SK-N-SH treated with all-trans-retinoic acid at 6 μM for 48 hours (cell line): ENCODE measurements around the gene LCORL.

ENCODE experiments used
- ATAC-seq: fragments of 200-7000 bp; cut with Tn5 transposase; 3 replicates; pipeline ENCODE4 v1.9.1; 2020; ENCODE audit warnings: mild to moderate bottlenecking, moderate library complexity
- ARNTL ChIP-seq: fragments of 450-650 bp; formaldehyde crosslinking; IDR thresholded peaks from 2 replicates; pipeline ENCODE4 v1.5.0; 2020; ENCODE audit warnings: low read depth, mild to moderate bottlenecking, moderate library complexity, borderline replicate concordance
- BACH2 ChIP-seq: fragments of 250-450 bp; sonication (Bioruptor Pico); IDR thresholded peaks from 2 replicates; pipeline ENCODE4 v1.9.0; 2021; ENCODE audit warnings: mild to moderate bottlenecking, borderline replicate concordance
- CSDC2 ChIP-seq: fragments of 250-450 bp; sonication (Bioruptor Pico); IDR thresholded peaks from 2 replicates; pipeline ENCODE4 v1.5.0; 2020; ENCODE audit warnings: mild to moderate bottlenecking, moderate library complexity
- ESRRG ChIP-seq: fragments of 250-450 bp; sonication (Bioruptor Pico); IDR thresholded peaks from 2 replicates; pipeline ENCODE4 v1.6.1; 2021; ENCODE audit warnings: mild to moderate bottlenecking
- GLIS3 ChIP-seq: fragments of 250-450 bp; sonication (Bioruptor Pico); IDR thresholded peaks from 2 replicates; pipeline ENCODE4 v1.5.0; 2020; ENCODE audit warnings: mild to moderate bottlenecking, moderate library complexity
- ISL1 ChIP-seq: fragments of 250-450 bp; sonication (Bioruptor Pico); IDR thresholded peaks from 2 replicates; pipeline ENCODE4 v2.1.2; 2022; ENCODE audit warnings: mild to moderate bottlenecking, moderate library complexity
- OSR1 ChIP-seq: fragments of 250-450 bp; sonication (Bioruptor Pico); IDR thresholded peaks from 2 replicates; pipeline ENCODE4 v1.8.0; 2022; ENCODE audit warnings: moderate library complexity, mild to moderate bottlenecking, inconsistent platforms
- PPARA ChIP-seq: fragments of 250-450 bp; sonication (Bioruptor Pico); IDR thresholded peaks from 2 replicates; pipeline ENCODE4 v1.5.0; 2020; ENCODE audit warnings: mild to moderate bottlenecking, borderline replicate concordance
- RARB ChIP-seq: fragments of 250-450 bp; sonication (Bioruptor Pico); IDR thresholded peaks from 2 replicates; pipeline ENCODE4 v1.8.0; 2021; ENCODE audit warnings: mild to moderate bottlenecking, moderate library complexity
- SNAI2 ChIP-seq: fragments of 250-450 bp; sonication (Bioruptor Pico); IDR thresholded peaks from 2 replicates; pipeline ENCODE4 v1.5.0; 2020; ENCODE audit warnings: mild to moderate bottlenecking, moderate library complexity
- TCF4 ChIP-seq: fragments of 250-450 bp; sonication (Bioruptor Pico); IDR thresholded peaks from 2 replicates; pipeline ENCODE4 v1.8.0; 2021; ENCODE audit warnings: mild to moderate bottlenecking, moderate library complexity, borderline replicate concordance
- TOX ChIP-seq: fragments of 250-450 bp; sonication (Bioruptor Pico); IDR thresholded peaks from 2 replicates; pipeline ENCODE4 v1.8.0; 2021; ENCODE audit warnings: mild to moderate bottlenecking, moderate library complexity, borderline replicate concordance
- ZC3H10 ChIP-seq: fragments of 250-450 bp; sonication (Bioruptor Pico); IDR thresholded peaks from 2 replicates; pipeline ENCODE4 v1.5.1; 2021; ENCODE audit warnings: mild to moderate bottlenecking, moderate library complexity
- ZFP3 ChIP-seq: fragments of 250-450 bp; sonication (Bioruptor Pico); IDR thresholded peaks from 2 replicates; pipeline ENCODE4 v1.5.0; 2020; ENCODE audit warnings: mild to moderate bottlenecking, moderate library complexity
- ZFP30 ChIP-seq: fragments of 450-650 bp; formaldehyde crosslinking; IDR thresholded peaks from 2 replicates; pipeline ENCODE4 v1.5.0; 2022; ENCODE audit warnings: mild to moderate bottlenecking, moderate library complexity
- ZNF70 ChIP-seq: fragments of 450-650 bp; formaldehyde crosslinking; IDR thresholded peaks from 2 replicates; pipeline ENCODE4 v1.5.0; 2020; ENCODE audit warnings: mild to moderate bottlenecking, moderate library complexity
- ZNF8 ChIP-seq: fragments of 450-650 bp; formaldehyde crosslinking; IDR thresholded peaks from 2 replicates; pipeline ENCODE4 v1.5.0; 2020; ENCODE audit warnings: mild to moderate bottlenecking, moderate library complexity
- TF ChIP-seq, protein P1 (sequence below): fragments of 250-450 bp; sonication (Bioruptor Pico); IDR thresholded peaks from 2 replicates; pipeline ENCODE4 v1.5.0; 2020; ENCODE audit warnings: mild to moderate bottlenecking, moderate library complexity
- TF ChIP-seq, protein P2 (sequence below): fragments of 250-450 bp; sonication (Bioruptor Pico); IDR thresholded peaks from 2 replicates; pipeline ENCODE4 v1.8.0; 2020; ENCODE audit warnings: mild to moderate bottlenecking, moderate library complexity, borderline replicate concordance
- TF ChIP-seq, protein P3 (sequence below): fragments of 250-450 bp; sonication (Bioruptor Pico); IDR thresholded peaks from 2 replicates; pipeline ENCODE4 v1.8.0; 2021; ENCODE audit warnings: low read depth, mild to moderate bottlenecking, moderate library complexity, borderline replicate concordance
- TF ChIP-seq, protein P4 (sequence below): fragments of 250-450 bp; sonication (Bioruptor Pico); IDR thresholded peaks from 2 replicates; pipeline ENCODE4 v1.5.1; 2020; ENCODE audit warnings: low read depth, mild to moderate bottlenecking, moderate library complexity
- TF ChIP-seq, protein P5 (sequence below): fragments of 250-450 bp; sonication (Bioruptor Pico); IDR thresholded peaks from 2 replicates; pipeline ENCODE4 v1.5.1; 2021; ENCODE audit warnings: mild to moderate bottlenecking, moderate library complexity

LCORL gene

DNA sequence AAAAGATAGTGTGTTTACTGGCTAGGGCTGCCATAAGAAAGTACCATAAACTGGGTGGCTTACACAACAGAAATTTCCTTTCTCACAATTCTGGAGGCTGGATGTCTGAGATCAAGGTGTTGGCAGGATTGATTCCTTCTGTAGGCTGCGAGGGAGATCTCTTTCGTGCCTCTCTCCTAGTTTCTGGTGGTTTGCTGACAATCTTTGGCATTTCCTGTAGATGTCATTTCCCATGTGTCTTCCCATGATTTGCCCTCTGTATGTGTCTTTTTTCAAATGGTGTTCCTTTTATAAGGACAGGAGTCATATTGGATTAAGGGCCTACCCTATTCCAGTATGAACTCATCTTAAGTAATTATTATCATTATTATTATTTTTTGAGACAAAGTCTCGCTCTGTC is 27.9 kb upstream of the LCORL start:
- TF ChIP-seq ZNF70 (CRISPR knock-in tag), result no peak
- TF ChIP-seq OSR1 (CRISPR knock-in tag), result no peak
- no peak for TF ChIP-seq GLIS3 (CRISPR knock-in tag)
- no peak for TF ChIP-seq RARB (CRISPR knock-in tag)
- no peak for TF ChIP-seq CSDC2 (CRISPR knock-in tag)
- TF ChIP-seq ESRRG (CRISPR knock-in tag), result no peak
- TF ChIP-seq, protein P1, sequence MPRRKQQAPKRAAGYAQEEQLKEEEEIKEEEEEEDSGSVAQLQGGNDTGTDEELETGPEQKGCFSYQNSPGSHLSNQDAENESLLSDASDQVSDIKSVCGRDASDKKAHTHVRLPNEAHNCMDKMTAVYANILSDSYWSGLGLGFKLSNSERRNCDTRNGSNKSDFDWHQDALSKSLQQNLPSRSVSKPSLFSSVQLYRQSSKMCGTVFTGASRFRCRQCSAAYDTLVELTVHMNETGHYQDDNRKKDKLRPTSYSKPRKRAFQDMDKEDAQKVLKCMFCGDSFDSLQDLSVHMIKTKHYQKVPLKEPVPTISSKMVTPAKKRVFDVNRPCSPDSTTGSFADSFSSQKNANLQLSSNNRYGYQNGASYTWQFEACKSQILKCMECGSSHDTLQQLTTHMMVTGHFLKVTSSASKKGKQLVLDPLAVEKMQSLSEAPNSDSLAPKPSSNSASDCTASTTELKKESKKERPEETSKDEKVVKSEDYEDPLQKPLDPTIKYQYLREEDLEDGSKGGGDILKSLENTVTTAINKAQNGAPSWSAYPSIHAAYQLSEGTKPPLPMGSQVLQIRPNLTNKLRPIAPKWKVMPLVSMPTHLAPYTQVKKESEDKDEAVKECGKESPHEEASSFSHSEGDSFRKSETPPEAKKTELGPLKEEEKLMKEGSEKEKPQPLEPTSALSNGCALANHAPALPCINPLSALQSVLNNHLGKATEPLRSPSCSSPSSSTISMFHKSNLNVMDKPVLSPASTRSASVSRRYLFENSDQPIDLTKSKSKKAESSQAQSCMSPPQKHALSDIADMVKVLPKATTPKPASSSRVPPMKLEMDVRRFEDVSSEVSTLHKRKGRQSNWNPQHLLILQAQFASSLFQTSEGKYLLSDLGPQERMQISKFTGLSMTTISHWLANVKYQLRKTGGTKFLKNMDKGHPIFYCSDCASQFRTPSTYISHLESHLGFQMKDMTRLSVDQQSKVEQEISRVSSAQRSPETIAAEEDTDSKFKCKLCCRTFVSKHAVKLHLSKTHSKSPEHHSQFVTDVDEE, result no peak
- TF ChIP-seq, protein P2, sequence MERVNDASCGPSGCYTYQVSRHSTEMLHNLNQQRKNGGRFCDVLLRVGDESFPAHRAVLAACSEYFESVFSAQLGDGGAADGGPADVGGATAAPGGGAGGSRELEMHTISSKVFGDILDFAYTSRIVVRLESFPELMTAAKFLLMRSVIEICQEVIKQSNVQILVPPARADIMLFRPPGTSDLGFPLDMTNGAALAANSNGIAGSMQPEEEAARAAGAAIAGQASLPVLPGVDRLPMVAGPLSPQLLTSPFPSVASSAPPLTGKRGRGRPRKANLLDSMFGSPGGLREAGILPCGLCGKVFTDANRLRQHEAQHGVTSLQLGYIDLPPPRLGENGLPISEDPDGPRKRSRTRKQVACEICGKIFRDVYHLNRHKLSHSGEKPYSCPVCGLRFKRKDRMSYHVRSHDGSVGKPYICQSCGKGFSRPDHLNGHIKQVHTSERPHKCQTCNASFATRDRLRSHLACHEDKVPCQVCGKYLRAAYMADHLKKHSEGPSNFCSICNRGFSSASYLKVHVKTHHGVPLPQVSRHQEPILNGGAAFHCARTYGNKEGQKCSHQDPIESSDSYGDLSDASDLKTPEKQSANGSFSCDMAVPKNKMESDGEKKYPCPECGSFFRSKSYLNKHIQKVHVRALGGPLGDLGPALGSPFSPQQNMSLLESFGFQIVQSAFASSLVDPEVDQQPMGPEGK, result no peak
- no peak for TF ChIP-seq ARNTL (CRISPR knock-in tag)
- no peak for TF ChIP-seq TCF4 (CRISPR knock-in tag)
- TF ChIP-seq, protein P3, sequence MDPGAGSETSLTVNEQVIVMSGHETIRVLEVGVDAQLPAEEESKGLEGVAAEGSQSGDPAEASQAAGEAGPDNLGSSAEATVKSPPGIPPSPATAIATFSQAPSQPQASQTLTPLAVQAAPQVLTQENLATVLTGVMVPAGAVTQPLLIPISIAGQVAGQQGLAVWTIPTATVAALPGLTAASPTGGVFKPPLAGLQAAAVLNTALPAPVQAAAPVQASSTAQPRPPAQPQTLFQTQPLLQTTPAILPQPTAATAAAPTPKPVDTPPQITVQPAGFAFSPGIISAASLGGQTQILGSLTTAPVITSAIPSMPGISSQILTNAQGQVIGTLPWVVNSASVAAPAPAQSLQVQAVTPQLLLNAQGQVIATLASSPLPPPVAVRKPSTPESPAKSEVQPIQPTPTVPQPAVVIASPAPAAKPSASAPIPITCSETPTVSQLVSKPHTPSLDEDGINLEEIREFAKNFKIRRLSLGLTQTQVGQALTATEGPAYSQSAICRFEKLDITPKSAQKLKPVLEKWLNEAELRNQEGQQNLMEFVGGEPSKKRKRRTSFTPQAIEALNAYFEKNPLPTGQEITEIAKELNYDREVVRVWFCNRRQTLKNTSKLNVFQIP (CRISPR knock-in tag), result no peak
- TF ChIP-seq ISL1 (CRISPR knock-in tag), result no peak
- TF ChIP-seq TOX (CRISPR knock-in tag), result no peak
- no peak for TF ChIP-seq ZFP30 (CRISPR knock-in tag)
- TF ChIP-seq ZC3H10 (CRISPR knock-in tag), result no peak
- TF ChIP-seq, protein P4, sequence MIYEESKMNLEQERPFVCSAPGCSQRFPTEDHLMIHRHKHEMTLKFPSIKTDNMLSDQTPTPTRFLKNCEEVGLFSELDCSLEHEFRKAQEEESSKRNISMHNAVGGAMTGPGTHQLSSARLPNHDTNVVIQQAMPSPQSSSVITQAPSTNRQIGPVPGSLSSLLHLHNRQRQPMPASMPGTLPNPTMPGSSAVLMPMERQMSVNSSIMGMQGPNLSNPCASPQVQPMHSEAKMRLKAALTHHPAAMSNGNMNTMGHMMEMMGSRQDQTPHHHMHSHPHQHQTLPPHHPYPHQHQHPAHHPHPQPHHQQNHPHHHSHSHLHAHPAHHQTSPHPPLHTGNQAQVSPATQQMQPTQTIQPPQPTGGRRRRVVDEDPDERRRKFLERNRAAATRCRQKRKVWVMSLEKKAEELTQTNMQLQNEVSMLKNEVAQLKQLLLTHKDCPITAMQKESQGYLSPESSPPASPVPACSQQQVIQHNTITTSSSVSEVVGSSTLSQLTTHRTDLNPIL (CRISPR knock-in tag), result no peak
- TF ChIP-seq BACH2 (CRISPR knock-in tag), result no peak
- no peak for TF ChIP-seq ZFP3 (CRISPR knock-in tag)
- no peak for ATAC-seq

DNA sequence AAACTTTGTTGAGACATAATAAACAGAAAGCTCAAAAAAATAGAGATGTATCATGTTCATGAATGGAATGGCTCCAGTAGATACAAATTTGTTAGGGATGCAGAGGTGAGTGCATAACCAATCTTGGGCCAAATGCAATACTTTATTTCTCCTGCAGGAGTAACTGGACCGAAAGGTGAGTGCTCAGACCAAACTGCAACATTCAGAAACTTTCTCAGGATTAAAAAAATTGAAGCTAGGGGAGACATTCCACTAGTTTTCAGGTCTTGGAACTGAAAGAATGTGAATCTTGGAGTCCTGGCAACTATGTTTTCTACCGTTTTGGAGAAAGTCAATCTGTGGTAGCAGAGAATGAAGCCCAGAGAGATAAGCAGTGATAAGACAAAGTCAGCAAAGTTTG is 21.2 kb upstream of the LCORL start:
- ATAC-seq, result no peak
- no peak for TF ChIP-seq PPARA (CRISPR knock-in tag)
- no peak for TF ChIP-seq SNAI2 (CRISPR knock-in tag)
- no peak for TF ChIP-seq ARNTL (CRISPR knock-in tag)
- TF ChIP-seq, protein P4 (CRISPR knock-in tag), result no peak
- TF ChIP-seq, protein P1, result no peak
- no peak for TF ChIP-seq GLIS3 (CRISPR knock-in tag)
- no peak for TF ChIP-seq ZC3H10 (CRISPR knock-in tag)
- TF ChIP-seq, protein P3 (CRISPR knock-in tag), result no peak
- TF ChIP-seq ZFP3 (CRISPR knock-in tag), result no peak
- TF ChIP-seq, protein P2, result no peak
- TF ChIP-seq OSR1 (CRISPR knock-in tag), result no peak
- TF ChIP-seq ZFP30 (CRISPR knock-in tag), result no peak
- no peak for TF ChIP-seq ZNF8 (CRISPR knock-in tag)
- TF ChIP-seq BACH2 (CRISPR knock-in tag), result no peak
- TF ChIP-seq ESRRG (CRISPR knock-in tag), result no peak
- TF ChIP-seq, protein P5, sequence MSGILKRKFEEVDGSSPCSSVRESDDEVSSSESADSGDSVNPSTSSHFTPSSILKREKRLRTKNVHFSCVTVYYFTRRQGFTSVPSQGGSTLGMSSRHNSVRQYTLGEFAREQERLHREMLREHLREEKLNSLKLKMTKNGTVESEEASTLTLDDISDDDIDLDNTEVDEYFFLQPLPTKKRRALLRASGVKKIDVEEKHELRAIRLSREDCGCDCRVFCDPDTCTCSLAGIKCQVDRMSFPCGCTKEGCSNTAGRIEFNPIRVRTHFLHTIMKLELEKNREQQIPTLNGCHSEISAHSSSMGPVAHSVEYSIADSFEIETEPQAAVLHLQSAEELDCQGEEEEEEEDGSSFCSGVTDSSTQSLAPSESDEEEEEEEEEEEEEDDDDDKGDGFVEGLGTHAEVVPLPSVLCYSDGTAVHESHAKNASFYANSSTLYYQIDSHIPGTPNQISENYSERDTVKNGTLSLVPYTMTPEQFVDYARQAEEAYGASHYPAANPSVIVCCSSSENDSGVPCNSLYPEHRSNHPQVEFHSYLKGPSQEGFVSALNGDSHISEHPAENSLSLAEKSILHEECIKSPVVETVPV (CRISPR knock-in tag), result no peak
